T-helper 1 cell (primary cell): ENCODE data around the gene EI24.

Experiments
- DNase-seq, 5 donors: peaks; one replicate each; pipeline ENCODE4 v3.0.0-alpha.2; 2012 to 2020

Gene EI24

GRCh38 chr11:125579811-125580210 is 10.5 kb downstream of the EI24 start:
- DNase-seq = no peak

- no peak for DNase-seq
These were observed 14.2 kb downstream of the EI24 start for GRCh38 chr11:125583496-125583895.

- no peak for DNase-seq
These were observed 16.2 kb downstream of the EI24 start for GRCh38 chr11:125585487-125585886.

DNA sequence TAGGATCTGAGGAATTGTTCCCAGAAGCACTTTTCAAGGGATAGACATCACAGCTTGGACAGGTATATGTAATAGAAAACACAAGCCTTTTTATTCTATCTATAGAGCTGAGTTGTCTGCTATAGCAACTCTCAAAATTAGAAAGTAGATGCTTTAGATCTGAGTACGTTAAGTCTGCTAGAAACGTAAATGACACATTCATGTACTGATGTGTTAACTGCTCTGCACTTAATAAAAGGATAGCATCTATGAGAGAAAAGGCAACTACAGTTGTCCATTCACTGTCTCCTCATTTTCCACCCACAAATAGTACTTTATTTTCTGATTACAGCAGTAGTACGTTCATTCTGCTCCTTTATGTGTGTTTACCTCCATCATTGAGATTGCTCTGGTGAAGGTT is 17.3 kb downstream of the EI24 start:
- DNase-seq = peak in 1 of 5 donors; percentile 6

- no peak for DNase-seq
These were observed 18.2 kb downstream of the EI24 start for GRCh38 chr11:125587480-125587879.

DNA sequence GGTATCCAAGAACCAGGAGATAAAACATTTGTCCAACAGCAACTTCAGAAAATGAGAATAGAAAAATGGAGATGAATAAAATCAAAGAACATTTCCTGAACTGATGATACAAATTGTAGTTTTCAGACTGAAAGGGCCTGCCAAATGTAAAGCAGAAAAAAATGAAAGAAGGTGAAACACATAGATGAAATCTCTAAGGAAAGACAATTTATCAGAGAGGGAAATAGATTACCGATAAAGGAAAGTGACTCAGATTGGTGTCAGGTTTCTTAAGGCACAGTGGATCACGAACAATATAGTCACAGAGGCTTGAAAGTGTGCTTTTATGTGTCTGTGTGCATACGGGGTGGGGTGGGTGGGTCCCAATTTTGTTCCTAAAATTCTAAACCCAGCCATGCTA is 19.2 kb downstream of the EI24 start:
- no peak for DNase-seq

DNA sequence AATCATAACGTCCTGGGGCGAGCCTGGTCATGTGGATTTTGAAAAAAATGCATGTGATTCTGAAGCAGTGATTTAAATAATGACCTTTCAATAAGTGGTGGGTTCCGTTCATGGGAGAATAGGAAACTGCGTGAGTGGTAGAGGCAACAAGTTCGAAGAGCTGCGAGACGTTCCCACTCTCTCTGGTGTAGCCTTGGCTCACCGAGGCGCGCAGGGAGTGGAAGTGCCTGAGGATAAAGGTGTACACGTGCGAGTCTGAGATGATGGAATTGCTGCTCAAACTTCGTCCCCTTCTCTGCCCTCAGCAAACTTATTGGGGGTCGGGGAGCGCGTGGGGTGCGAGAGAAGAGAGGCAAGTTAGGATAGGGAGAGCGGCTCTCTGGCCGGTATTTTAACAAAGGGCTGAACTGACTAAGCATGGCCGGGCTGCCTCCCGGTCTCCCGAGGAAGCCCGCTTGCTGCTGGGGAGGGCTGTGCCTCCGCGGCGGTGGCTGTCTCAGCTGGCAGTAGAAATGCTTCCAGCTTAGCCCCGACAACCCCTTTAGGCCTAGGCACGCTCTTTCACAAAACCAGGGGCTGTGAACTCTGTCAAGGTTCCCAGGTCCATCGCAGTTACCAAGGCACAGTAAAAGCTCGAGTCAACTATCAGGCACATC is 22.5 kb downstream of the EI24 start:
- peak in 2 of 5 donors; percentile 14 to 20 for DNase-seq

DNA sequence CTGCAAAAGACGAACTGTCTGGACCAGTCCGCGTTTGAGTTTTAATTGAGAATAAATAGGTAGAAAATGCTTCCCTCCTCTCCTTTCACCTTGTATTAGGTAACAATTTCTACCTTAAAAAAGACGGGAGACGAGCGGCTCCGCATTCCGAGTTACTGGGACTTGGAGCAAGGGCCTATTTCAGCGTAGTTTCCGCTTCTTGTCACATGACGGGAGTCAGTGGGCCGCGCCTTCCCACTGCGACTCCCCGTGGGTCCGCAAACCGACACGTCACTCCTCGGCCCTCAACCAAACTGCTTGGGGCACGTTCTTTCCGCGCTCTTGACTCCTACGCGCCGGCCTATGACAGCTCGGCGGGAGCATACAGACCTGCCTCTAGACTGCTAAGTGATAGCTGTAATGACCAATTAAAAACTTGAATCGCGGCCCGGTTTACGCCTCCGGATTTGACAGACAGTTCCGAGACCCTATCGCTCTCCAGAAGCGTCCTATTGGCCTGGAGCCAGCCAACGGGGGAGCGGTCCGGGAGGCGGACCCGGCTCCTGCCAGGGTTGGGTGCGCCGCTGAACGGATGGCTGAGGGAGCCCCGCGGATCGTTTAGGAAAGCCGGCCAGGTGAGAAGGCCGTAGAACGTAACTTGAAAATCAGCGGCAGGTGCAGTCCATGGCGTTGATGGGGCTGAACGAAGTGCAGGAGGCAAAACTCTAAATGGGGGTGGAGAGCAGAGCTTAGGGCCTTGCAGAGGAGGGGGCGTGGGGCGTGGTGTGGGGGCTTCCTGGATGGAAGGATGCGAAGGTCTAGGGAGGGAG is 23.2 kb downstream of the EI24 start, which contains the start of gene STT3A:
TSS of gene STT3A (plus strand) at position 548 of the 809 bp plus-strand sequence. CDS start 3,064 bp downstream, outside the sequence.
- DNase-seq = peak; percentile 94 to 99 (median 96)

GRCh38 chr11:125593114-125593820 is 24.0 kb downstream of the EI24 start:
- DNase-seq = peak in 1 of 5 donors; percentile 12

- DNase-seq = no peak
These were observed 25.7 kb downstream of the EI24 start for GRCh38 chr11:125594958-125595357.

DNA sequence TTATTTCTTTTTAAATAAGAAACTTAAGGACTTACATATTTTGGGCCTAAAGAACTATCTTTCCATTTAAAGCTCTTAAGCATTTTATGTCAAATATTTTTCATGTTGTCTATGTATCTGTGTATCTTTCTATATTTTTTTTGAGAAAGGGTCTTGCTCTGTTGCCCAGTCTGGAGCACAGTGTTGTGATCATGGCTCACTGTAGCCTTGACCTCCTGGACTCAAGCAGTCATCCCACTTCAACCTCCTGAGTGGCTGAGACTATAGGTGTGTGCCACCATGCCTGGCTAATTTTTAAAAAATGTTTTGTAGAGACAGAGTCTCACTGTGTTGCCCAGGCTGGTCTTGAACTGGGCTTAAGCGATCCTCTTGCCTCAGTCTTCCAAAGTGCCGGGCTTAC is 31.4 kb downstream of the EI24 start:
- DNase-seq = no peak

GRCh38 chr11:125603207-125603606 is 33.9 kb downstream of the EI24 start:
- DNase-seq = no peak

- DNase-seq = no peak
These were observed 36.1 kb downstream of the EI24 start for GRCh38 chr11:125605417-125605816.

DNA sequence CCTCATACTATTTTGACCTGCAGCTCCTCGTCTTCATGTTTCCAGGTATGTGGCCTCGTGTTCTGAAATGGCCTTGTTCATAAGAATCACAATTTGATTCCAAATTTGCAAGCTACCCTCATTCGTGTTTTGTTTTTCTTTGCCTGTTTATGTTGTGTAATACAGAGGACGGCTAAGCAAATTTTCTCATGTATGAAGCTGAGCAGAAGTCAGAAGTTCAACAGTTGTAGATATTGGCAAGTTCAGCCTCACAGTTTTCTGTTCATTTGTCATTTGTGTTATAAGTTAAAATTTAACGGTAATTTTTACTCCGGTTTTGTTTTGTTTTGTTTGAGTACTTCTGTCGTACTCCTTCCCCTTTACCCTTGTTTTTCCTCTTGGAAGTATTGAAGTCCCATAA is 40.3 kb downstream of the EI24 start:
- no peak for DNase-seq

GRCh38 chr11:125618383-125618782 is 49.1 kb downstream of the EI24 start:
- no peak for DNase-seq

GRCh38 chr11:125621995-125622394 is 52.7 kb downstream of the EI24 start:
- DNase-seq = no peak

GRCh38 chr11:125623064-125623463 is 53.8 kb downstream of the EI24 start:
- DNase-seq = no peak

DNA sequence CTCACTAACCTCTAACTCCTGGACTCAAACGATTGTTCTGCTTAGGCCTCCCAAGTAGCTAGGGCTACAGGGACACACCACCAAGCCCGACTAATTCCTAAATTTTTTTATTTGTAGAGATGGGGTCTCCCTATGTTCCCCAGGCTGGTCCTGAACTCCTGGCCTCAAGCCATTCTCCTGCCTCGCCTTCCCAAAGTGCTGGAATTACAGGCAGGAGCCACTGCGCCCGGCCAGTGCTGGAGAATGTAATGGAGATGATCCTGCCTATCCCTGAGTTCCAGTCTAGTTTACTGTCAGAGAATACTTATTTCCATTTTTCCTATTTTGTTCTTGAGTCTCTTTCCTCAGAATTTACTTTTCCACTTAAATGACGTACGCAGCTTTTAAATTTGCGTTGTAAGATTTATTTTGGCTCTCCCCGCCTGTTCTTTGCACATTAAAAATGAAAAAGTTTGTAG is 55.5 kb downstream of the EI24 start, which contains the start of gene CHEK1:
TSS of gene CHEK1 (plus strand) at position 408 of the 458 bp plus-strand sequence. CDS start 1,606 bp downstream, outside the sequence.
- no peak for DNase-seq

GRCh38 chr11:125625225-125625629 is 56.0 kb downstream of the EI24 start:
- no peak for DNase-seq

GRCh38 chr11:125625630-125626287 is 56.5 kb downstream of the EI24 start:
- DNase-seq = peak; percentile 59 to 90 (median 72)

GRCh38 chr11:125626288-125626950 is 57.1 kb downstream of the EI24 start:
- peak in 2 of 5 donors; percentile 22 to 41 for DNase-seq
